ENCODE results near the gene SRPRB.

SRPRB gene

DNA sequence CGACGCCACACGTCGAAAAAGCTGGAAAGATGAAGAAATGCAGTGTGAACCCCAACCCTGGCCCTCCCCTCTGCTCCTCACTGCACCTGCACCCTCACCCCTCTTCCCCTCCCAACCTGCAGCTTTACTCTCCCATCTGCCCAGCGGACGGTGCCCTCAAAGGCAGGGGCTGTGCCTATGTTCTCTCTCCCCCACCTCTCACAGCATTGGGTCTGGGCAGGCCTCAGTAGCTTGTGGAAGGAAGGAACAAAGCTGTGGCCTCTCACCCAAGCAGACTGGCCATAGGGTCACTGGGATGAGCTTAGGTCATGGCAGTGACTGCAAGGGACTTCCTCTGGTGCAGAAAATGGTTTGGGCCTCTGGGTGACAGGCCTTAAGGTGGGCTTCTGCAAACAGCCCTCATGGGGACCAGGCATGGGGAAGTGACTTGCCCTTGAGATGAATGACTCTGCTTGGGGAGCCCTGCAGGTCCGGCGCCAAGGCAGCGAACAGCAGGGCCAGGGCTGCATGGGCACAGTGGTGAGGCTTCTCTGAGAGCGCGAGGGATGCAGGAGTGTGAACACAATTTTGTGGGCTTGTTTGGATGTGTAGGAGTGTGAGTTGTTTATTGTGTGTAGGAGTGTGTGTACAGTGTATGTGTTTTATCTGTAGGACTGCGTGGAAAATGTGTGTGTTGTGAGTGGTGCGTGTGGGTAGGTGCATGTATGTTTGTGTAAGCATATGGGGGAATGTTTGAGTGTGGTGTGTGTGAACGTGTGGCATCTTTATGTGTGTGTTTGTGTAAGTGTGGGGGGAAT lies 29.2 kb downstream of the SRPRB start:
- H3K27ac ChIP-seq: no peak overlapping the region

DNA sequence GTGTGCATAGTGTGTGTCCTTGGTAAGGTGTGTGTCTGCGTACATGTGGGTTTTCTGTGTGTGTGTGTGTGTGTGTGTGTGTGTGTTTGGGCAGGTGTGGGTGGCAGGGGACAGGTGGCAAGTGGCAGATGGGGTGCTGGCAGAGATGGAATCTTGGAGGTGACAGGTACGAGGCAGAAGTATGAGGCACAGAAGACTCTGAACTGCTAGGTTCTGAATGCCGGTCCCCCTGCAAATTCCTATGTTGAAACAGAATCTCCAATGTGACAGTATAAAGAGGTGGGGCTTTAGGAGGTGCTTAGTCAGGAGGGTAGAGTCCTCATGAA lies 29.8 kb downstream of the SRPRB start:
- TF ChIP-seq ZFX (IDR thresholded peaks at IDR 0.05): no peak
- TF ChIP-seq, protein P1, sequence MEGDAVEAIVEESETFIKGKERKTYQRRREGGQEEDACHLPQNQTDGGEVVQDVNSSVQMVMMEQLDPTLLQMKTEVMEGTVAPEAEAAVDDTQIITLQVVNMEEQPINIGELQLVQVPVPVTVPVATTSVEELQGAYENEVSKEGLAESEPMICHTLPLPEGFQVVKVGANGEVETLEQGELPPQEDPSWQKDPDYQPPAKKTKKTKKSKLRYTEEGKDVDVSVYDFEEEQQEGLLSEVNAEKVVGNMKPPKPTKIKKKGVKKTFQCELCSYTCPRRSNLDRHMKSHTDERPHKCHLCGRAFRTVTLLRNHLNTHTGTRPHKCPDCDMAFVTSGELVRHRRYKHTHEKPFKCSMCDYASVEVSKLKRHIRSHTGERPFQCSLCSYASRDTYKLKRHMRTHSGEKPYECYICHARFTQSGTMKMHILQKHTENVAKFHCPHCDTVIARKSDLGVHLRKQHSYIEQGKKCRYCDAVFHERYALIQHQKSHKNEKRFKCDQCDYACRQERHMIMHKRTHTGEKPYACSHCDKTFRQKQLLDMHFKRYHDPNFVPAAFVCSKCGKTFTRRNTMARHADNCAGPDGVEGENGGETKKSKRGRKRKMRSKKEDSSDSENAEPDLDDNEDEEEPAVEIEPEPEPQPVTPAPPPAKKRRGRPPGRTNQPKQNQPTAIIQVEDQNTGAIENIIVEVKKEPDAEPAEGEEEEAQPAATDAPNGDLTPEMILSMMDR (conservative IDR thresholded peaks at IDR 0.05): no peak
- H3K27ac ChIP-seq: no peak overlapping the region

More for the DNA sequence above, 29.2 kb downstream of the SRPRB start:
- no peak for TF ChIP-seq ZFX (IDR thresholded peaks at IDR 0.05)
- TF ChIP-seq, protein P1 (conservative IDR thresholded peaks at IDR 0.05): no peak

- no peak overlapping the region for H3K27ac ChIP-seq
- TF ChIP-seq, protein P1 (conservative IDR thresholded peaks at IDR 0.05): no peak
- no peak for TF ChIP-seq ZFX (IDR thresholded peaks at IDR 0.05)
These were observed 30.3 kb downstream of the SRPRB start for GRCh38 chr3:133835961-133836360.

GRCh38 chr3:133836497-133837158 lies 31.0 kb downstream of the SRPRB start:
- TF ChIP-seq, protein P1 (conservative IDR thresholded peaks at IDR 0.05): no peak
- TF ChIP-seq ZFX (IDR thresholded peaks at IDR 0.05): no peak
- no peak overlapping the region for H3K27ac ChIP-seq

DNA sequence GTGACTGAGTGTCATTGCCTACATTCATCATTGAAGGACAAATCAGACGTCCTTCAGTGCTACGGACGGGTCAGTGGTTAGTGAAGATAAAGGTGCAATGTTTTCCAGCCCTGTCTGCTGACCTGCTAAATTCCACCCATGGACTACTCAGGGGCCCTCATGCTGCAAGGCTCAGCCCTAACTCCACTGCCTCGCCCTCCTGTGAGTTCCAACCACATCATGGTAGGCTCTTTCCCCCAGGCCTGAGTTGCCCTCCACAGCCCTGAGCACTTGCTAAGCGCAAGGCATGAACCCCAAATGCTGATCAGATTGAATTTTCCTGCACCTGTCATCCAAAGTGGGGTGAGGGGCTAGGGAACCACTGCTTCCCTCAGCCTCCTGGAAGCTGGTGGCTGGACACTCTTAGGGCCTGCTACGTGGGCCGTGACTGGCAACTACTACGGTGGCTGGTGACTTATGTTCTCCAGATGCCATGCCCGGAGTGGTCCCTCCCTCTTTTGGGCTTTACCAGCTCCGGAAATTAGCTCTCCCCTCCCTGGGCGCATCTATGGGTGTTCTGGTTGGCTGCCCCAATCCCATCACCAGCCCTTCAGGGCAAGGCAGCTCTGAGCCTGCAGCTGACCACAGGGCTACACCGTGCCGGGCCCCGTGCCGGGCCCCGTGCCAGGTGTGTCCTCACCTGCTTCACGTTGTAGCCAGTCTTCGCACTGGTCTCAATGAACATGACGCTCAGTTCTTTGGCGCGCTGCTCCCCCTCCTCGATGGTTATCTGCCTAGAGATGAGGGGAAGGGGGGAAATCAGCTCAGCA lies 32.1 kb downstream of the SRPRB start:
- H3K27ac ChIP-seq: no peak overlapping the region
- TF ChIP-seq, protein P1 (conservative IDR thresholded peaks at IDR 0.05): no peak
- no peak for TF ChIP-seq ZFX (IDR thresholded peaks at IDR 0.05)

DNA sequence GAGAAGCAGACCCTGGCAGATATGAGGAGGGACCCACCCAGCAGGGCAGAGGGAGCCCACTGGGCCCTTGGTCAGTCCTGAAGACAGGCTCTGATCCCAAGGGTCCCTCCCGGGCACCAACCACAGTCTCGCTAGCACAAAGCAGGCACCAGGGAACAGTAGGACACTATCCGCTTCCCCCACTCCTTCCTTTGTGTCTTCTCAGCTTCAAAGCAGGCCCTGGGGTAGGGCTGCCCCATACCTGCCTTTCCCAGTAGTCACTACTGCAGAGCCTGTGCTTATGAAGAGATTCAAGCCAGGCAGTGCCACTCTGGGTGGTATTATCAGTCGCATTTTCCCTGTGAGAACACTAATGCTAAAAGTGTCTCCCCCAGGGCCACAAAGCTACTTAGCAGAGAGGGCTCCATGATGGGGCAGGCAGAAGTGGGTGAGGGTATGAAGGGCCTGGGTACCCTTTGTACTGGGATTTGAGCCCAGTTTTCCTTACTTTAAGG lies 32.7 kb downstream of the SRPRB start:
- no peak overlapping the region for H3K27ac ChIP-seq
- no peak for TF ChIP-seq ZFX (IDR thresholded peaks at IDR 0.05)
- TF ChIP-seq, protein P1 (conservative IDR thresholded peaks at IDR 0.05): no peak
